T-helper 1 cell treated with Interleukin-12 subunit alpha and Interleukin-12 subunit beta and Interleukin-4 antibody, amounts not matched to agents 30 ng/mL and 1 ng/mL, for 36 hours (primary cell): ENCODE measurements around the gene ZNF468. TPM values are rescaled to one million over a fixed set of nuclear protein-coding genes. Genes with fewer than 3 reads are reported as not detected.
"Not testable (repeated sequence)": the region's sequence is repeated elsewhere in the genome, so short reads cannot be mapped to it uniquely, and the experiment has no call there.

Experiments
- intact Hi-C: fragments of 100-400 bp; cut with micrococcal nuclease; formaldehyde crosslinking; loops from one replicate; pipeline ENCODE4 v1.15.1; 2024
- total RNA-seq: library from RNA; stranded (reverse); gene quantifications from 2 replicates; pipeline ENCODE4 v1.2.3, GENCODE V29; 2022

ZNF468 gene
- total RNA-seq, 1 donor from 2014 or later = 18.5 TPM

GRCh38 chr19:52829866-52830265 is 27.6 kb downstream of the ZNF468 start:
- intact Hi-C loops = not testable (repeated sequence)

GRCh38 chr19:52825765-52826164 is 31.7 kb downstream of the ZNF468 start:
- intact Hi-C loops = no loop called here

GRCh38 chr19:52823676-52824075 is 33.7 kb downstream of the ZNF468 start:
- intact Hi-C loops = no loop called here

GRCh38 chr19:52821204-52821960 is 36.0 kb downstream of the ZNF468 start, which contains the start of gene ZNF28:
Gene ZNF28, minus strand, starts transcription at chr19:52821633. Its CDS starts 3,675 bp downstream, at chr19:52817958.
- intact Hi-C loops = loop anchor here (1.0 to 2.0 kb wide), 3 partner anchors 35 to 131 kb away; partner anchors contain the start of genes ZNF600 and ZNF611

GRCh38 chr19:52820472-52821203 is 36.8 kb downstream of the ZNF468 start:
- intact Hi-C loops = loop anchor here (1.0 to 2.0 kb wide), 4 partner anchors 34 to 130 kb away; partner anchors contain the start of genes ZNF600 and ZNF611

- intact Hi-C loops = no loop called here
These were observed 47.6 kb downstream of the ZNF468 start for GRCh38 chr19:52809801-52810200.

GRCh38 chr19:52799950-52800640 is 57.3 kb downstream of the ZNF468 start:
- intact Hi-C loops = not testable (repeated sequence)

- intact Hi-C loops = loop anchor here (5.0 kb wide), 2 partner anchors 262 to 368 kb away; partner anchors contain the start of genes ZNF347 and ZNF808
These were observed 68.0 kb downstream of the ZNF468 start for GRCh38 chr19:52789440-52789839.

Other genes with a start within 250 kb of the ZNF468 start
- gene ZNF83, start 219.3 kb downstream of the ZNF468 start, total RNA-seq = 40.7 and 42.6 TPM in 2 replicates
- 30.6 and 38.4 TPM in 2 replicates for gene ZNF611, start 122.6 kb downstream of the ZNF468 start, total RNA-seq
- 16.3 and 16.6 TPM in 2 replicates for gene ZNF600, start 70.8 kb downstream of the ZNF468 start, total RNA-seq
- 19.4 and 23.2 TPM in 2 replicates for gene ZNF28, start 36.0 kb downstream of the ZNF468 start, total RNA-seq
- gene ZNF320, start 40.0 kb upstream of the ZNF468 start, total RNA-seq = 11.4 TPM in 2 replicates
- 5.9 and 6.1 TPM in 2 replicates for gene ZNF888, start 65.8 kb upstream of the ZNF468 start, total RNA-seq
- gene ZNF816, start 105.3 kb upstream of the ZNF468 start, total RNA-seq = 8.7 and 10.8 TPM in 2 replicates
- not detected in 2 replicates for gene ERVV-1, start 156.3 kb upstream of the ZNF468 start, total RNA-seq
- not detected in 2 replicates for gene ERVV-2, start 187.1 kb upstream of the ZNF468 start, total RNA-seq
- 31.0 and 34.4 TPM in 2 replicates for gene ZNF160, start 245.8 kb upstream of the ZNF468 start, total RNA-seq